HepG2 (cell line): ENCODE measurements around the gene CBLN3. TPM values are rescaled to one million over a fixed set of nuclear protein-coding genes. Genes with fewer than 3 reads are reported as not detected.

Experiments
- ATF6 ChIP-seq: sonication (generic); formaldehyde crosslinking; conservative IDR thresholded peaks from 2 replicates; pipeline ENCODE4 v1.4.0; 2020; ENCODE audit warnings: missing genetic modification reagents
- CBX2 ChIP-seq, 2 experiments: fragments of 200-600 bp in 1 of 2; sonication (generic); formaldehyde crosslinking in 1 of 2; IDR thresholded peaks; 2 replicates each; pipeline versions ENCODE4 v1.7.0 to v1.8.1; 2018 to 2022; ENCODE audit warnings: low read depth in 2 of 2, low read length in 1 of 2, mild to moderate bottlenecking in 1 of 2, missing genetic modification reagents in 1 of 2
- ESRRA ChIP-seq: sonication (generic); formaldehyde crosslinking; IDR thresholded peaks from 2 replicates; pipeline ENCODE4 v1.5.1; 2020; ENCODE audit warnings: mild to moderate bottlenecking, low read depth, missing genetic modification reagents
- HDAC1 ChIP-seq: sonication (generic); formaldehyde crosslinking; IDR thresholded peaks from 2 replicates; pipeline ENCODE4 v1.5.1; 2020; ENCODE audit warnings: mild to moderate bottlenecking, missing genetic modification reagents
- MAFF ChIP-seq: IDR thresholded peaks from 2 replicates; pipeline ENCODE4 v1.6.1; 2011; ENCODE audit warnings: low read depth, low read length, improper control_type of control experiment
- MYNN ChIP-seq: sonication (generic); formaldehyde crosslinking; IDR thresholded peaks from 2 replicates; pipeline ENCODE4 v1.4.0; 2020; ENCODE audit warnings: mild to moderate bottlenecking, low read depth, missing genetic modification reagents
- POLR2G ChIP-seq: fragments of 200-400 bp; formaldehyde crosslinking; IDR thresholded peaks from 2 replicates; pipeline ENCODE4 v1.6.1; 2018; ENCODE audit warnings: mild to moderate bottlenecking, low read depth, low read length, moderate library complexity
- PPARG ChIP-seq: conservative IDR thresholded peaks from 2 replicates; pipeline ENCODE4 v1.6.1; 2016; ENCODE audit warnings: missing biosample characterization, missing genetic modification reagents
- RXRB ChIP-seq: IDR thresholded peaks from 2 replicates; pipeline ENCODE4 v1.6.1; 2016; ENCODE audit warnings: borderline replicate concordance, missing genetic modification reagents, missing compliant biosample characterization
- SRSF9 ChIP-seq: fragments of 200-400 bp; formaldehyde crosslinking; IDR thresholded peaks from 2 replicates; pipeline ENCODE4 v1.6.1; 2018; ENCODE audit warnings: borderline replicate concordance, mild to moderate bottlenecking, low read depth, low read length; ENCODE audit not compliant: insufficient read depth, poor library complexity, severe bottlenecking
- TSC22D2 ChIP-seq: sonication (generic); formaldehyde crosslinking; IDR thresholded peaks from 2 replicates; pipeline ENCODE4 v1.5.1; 2020; ENCODE audit warnings: missing genetic modification reagents, mild to moderate bottlenecking, borderline replicate concordance
- U2AF1 ChIP-seq: fragments of 200-400 bp; formaldehyde crosslinking; optimal IDR thresholded peaks from 2 replicates; pipeline ENCODE3; 2017; ENCODE audit warnings: mild to moderate bottlenecking, low read depth, low read length
- ZBTB8A ChIP-seq: sonication (generic); formaldehyde crosslinking; IDR thresholded peaks from 2 replicates; pipeline ENCODE4 v1.4.0; 2020; ENCODE audit warnings: mild to moderate bottlenecking, low read depth, missing genetic modification reagents, borderline replicate concordance
- ZNF143 ChIP-seq: sonication (generic); formaldehyde crosslinking; IDR thresholded peaks from 2 replicates; pipeline ENCODE4 v1.4.0; 2020; ENCODE audit warnings: missing genetic modification reagents
- ZNF20 ChIP-seq: sonication (generic); formaldehyde crosslinking; IDR thresholded peaks from 2 replicates; pipeline ENCODE4 v1.4.0; 2020; ENCODE audit warnings: mild to moderate bottlenecking, moderate library complexity, missing genetic modification reagents
- ZNF333 ChIP-seq: sonication (generic); formaldehyde crosslinking; IDR thresholded peaks from 2 replicates; pipeline ENCODE4 v1.4.0; 2020; ENCODE audit warnings: mild to moderate bottlenecking, missing genetic modification reagents, borderline replicate concordance
- ZNF33A ChIP-seq: sonication (generic); formaldehyde crosslinking; IDR thresholded peaks from 2 replicates; pipeline ENCODE4 v1.5.1; 2020; ENCODE audit warnings: missing genetic modification reagents, mild to moderate bottlenecking, moderate library complexity, borderline replicate concordance
- ZNF432 ChIP-seq: sonication (generic); formaldehyde crosslinking; IDR thresholded peaks from 2 replicates; pipeline ENCODE4 v1.5.0; 2020; ENCODE audit warnings: missing genetic modification reagents, mild to moderate bottlenecking, borderline replicate concordance
- ZNF484 ChIP-seq: sonication (generic); formaldehyde crosslinking; IDR thresholded peaks from 2 replicates; pipeline ENCODE4 v1.5.1; 2020; ENCODE audit warnings: mild to moderate bottlenecking, low read depth, missing genetic modification reagents, borderline replicate concordance
- ZNF577 ChIP-seq: sonication (generic); formaldehyde crosslinking; IDR thresholded peaks from 2 replicates; pipeline ENCODE4 v1.4.0; 2020; ENCODE audit warnings: mild to moderate bottlenecking, low read depth, missing genetic modification reagents, borderline replicate concordance
- polyA plus RNA-seq, 8 experiments: library from polyadenylated mRNA; depleted of rRNA in 3 of 8; stranded (reverse) in 7 of 8; unstranded in 1 of 8; fragments of >200 nt; fragmentation: Illumina TruSeq in 4 of 8; extraction: Trizol in 4 of 8; gene quantifications; 2 replicates each; pipeline versions ENCODE4 v1.2.1 to v1.2.3, GENCODE V29; 2011 to 2016; ENCODE audit warnings: low read depth in 4 of 8, missing spikeins in 1 of 8, mixed read lengths in 1 of 8; ENCODE audit not compliant: insufficient read depth in 1 of 8
- total RNA-seq, 5 experiments: library from RNA; depleted of rRNA; stranded (reverse); fragments of >200 nt; fragmentation: Illumina TruSeq; extraction: Trizol; gene quantifications; 2 replicates each; pipeline ENCODE4 v1.2.3, GENCODE V29; 2016; ENCODE audit warnings: low read depth in 1 of 5
- TF ChIP-seq, protein P1 (sequence below): sonication (generic); formaldehyde crosslinking; IDR thresholded peaks from 2 replicates; pipeline ENCODE4 v1.9.0; 2022; ENCODE audit warnings: missing genetic modification reagents, mild to moderate bottlenecking, borderline replicate concordance
- TF ChIP-seq, protein P2 (sequence below): sonication (generic); formaldehyde crosslinking; IDR thresholded peaks from 2 replicates; pipeline ENCODE4 v1.4.0; 2020; ENCODE audit warnings: missing genetic modification reagents

Gene CBLN3
- total and polyA plus RNA-seq, 2 of the 13 experiments (the other 11 are each of a cell fraction or from before 2014, with no cell fraction given): 0.66 to 0.98 TPM

- TF ChIP-seq, protein P1, sequence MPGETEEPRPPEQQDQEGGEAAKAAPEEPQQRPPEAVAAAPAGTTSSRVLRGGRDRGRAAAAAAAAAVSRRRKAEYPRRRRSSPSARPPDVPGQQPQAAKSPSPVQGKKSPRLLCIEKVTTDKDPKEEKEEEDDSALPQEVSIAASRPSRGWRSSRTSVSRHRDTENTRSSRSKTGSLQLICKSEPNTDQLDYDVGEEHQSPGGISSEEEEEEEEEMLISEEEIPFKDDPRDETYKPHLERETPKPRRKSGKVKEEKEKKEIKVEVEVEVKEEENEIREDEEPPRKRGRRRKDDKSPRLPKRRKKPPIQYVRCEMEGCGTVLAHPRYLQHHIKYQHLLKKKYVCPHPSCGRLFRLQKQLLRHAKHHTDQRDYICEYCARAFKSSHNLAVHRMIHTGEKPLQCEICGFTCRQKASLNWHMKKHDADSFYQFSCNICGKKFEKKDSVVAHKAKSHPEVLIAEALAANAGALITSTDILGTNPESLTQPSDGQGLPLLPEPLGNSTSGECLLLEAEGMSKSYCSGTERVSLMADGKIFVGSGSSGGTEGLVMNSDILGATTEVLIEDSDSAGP (CRISPR knock-in tag): peak; percentile 97
- TF ChIP-seq ESRRA (CRISPR knock-in tag) (peak; percentile 89), ZNF484 (CRISPR knock-in tag) (peak; percentile 95), ZNF432 (CRISPR knock-in tag) (no peak), U2AF1 (peak; percentile 98), MAFF (peak; percentile 32; the same call in 1 of the 2 replicates), TSC22D2 (CRISPR knock-in tag) (peak; percentile 88; the same call in 1 of the 2 replicates), SRSF9 (no peak), ATF6 (CRISPR knock-in tag) (peak; percentile 85), ZNF33A (peak; percentile 77; the same call in 1 of the 2 replicates), CBX2 (IDR thresholded peaks at IDR 0.05; ENCODE audit: low read depth, low read length) (no peak; the same call in 1 of the 2 replicates), CBX2 (CRISPR knock-in tag; IDR thresholded peaks at IDR 0.05; ENCODE audit: low read depth) (peak; percentile 87; the same call in 1 of the 2 replicates), PPARG (CRISPR knock-in tag) (peak; percentile 66), ZNF577 (CRISPR knock-in tag) (no peak), MYNN (CRISPR knock-in tag) (peak; percentile 81), POLR2G (peak; percentile 99), ZNF333 (peak; percentile 100), RXRB (CRISPR knock-in tag) (peak; percentile 75), ZNF20 (CRISPR knock-in tag) (peak; percentile 95), HDAC1 (peak; percentile 92), ZBTB8A (CRISPR knock-in tag) (0 out of 2 replicates have a peak, but pooled peaks have one; percentile 55), ZNF143 (CRISPR knock-in tag) (peak; percentile 63)
- TF ChIP-seq, protein P2, sequence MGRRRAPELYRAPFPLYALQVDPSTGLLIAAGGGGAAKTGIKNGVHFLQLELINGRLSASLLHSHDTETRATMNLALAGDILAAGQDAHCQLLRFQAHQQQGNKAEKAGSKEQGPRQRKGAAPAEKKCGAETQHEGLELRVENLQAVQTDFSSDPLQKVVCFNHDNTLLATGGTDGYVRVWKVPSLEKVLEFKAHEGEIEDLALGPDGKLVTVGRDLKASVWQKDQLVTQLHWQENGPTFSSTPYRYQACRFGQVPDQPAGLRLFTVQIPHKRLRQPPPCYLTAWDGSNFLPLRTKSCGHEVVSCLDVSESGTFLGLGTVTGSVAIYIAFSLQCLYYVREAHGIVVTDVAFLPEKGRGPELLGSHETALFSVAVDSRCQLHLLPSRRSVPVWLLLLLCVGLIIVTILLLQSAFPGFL (CRISPR knock-in tag): 0 out of 2 replicates have a peak, but pooled peaks have one; percentile 58
Observed at GRCh38 chr14:24442240-24443052, 13.0 kb upstream of the CBLN3 start, which contains the start of gene SDR39U1 (continued).
